ENCODE results near the gene ERVMER34-1. TPM values are rescaled to one million over a fixed set of nuclear protein-coding genes. Genes with fewer than 3 reads are reported as not detected.

Gene ERVMER34-1
- total and polyA plus RNA-seq, 2 donors (not counting 3 experiments of a cell fraction or from before 2014, with no cell fraction given) = 0.03 TPM; not detected in 1

- Histone ChIP-seq H3K79me2 (ENCODE audit: control insufficient read depth, insufficient read depth, low read length) (no peaks in the 10 kb centered on the region), H3K27ac (ENCODE audit: insufficient read depth, low read depth, low read length) (no peak overlapping the region), H3K4me1 (ENCODE audit: control insufficient read depth, extremely low read depth, insufficient read depth, low read length) (no peaks in the 10 kb centered on the region), H3K27me3 (ENCODE audit: control insufficient read depth in 2 of 2, insufficient read depth in 2 of 2, low read length in 2 of 2) (no peaks in the 10 kb centered on the region), H3K9me3 (replicated peaks; ENCODE audit: control insufficient read depth, insufficient read depth, low read length) (no peaks in the 10 kb centered on the region), H4K20me1 (replicated peaks; ENCODE audit: control insufficient read depth, extremely low read depth, insufficient read depth, low read length) (no peaks in the 10 kb centered on the region), H2AFZ (ENCODE audit: low read depth, low read length) (no peak overlapping the region), H3K4me3 (replicated peaks in 1 of 3; ENCODE audit: insufficient read depth in 1 of 3, low read depth in 1 of 3, low read length in 3 of 3) (no peak overlapping the region), H3K9ac (replicated peaks; ENCODE audit: extremely low read depth, insufficient read depth, low read length) (no peak overlapping the region), H3K4me2 (ENCODE audit: insufficient read depth, low read length) (no peak overlapping the region), H3K9me1 (replicated peaks; ENCODE audit: control insufficient read depth, extremely low read depth, insufficient read depth, low read length) (no peaks in the 10 kb centered on the region), H3K36me3 (ENCODE audit: control insufficient read depth in 2 of 2, extremely low read depth in 1 of 2, insufficient read depth in 2 of 2, low read length in 2 of 2) (no peaks in the 10 kb centered on the region)
- ChIA-PET CTCF (interaction anchor here (0.9 to 1.5 kb wide), 2 partner anchors 120 to 191 kb away, joined by 3 read pairs; no protein-coding TSS in a partner anchor), POLR2A (no interaction called here)
- FAIRE-seq (no peak), DNase-seq (ENCODE audit: low read depth, low spot score) (no peak)
- intact Hi-C loops (cut with micrococcal nuclease) = no loop called here
- TF ChIP-seq FOS (IDR thresholded peaks at IDR 0.05; ENCODE audit: borderline replicate concordance, insufficient read depth, low read length) = no peak
- BruUV-seq (replicated peaks) = no TSS peak
- dilution Hi-C loops (cut with MboI; ENCODE audit: extremely low pct_ligation_motif_present, low sequenced_read_pairs) = no loop called here
These were observed 40.7 kb upstream of the ERVMER34-1 start for GRCh38 chr4:52791936-52792335.

- FAIRE-seq = no peak
- H3K4me2 ChIP-seq (ENCODE audit: insufficient read depth, low read length) = no peak overlapping the region
- no TSS peak for BruUV-seq (replicated peaks)
- no peak overlapping the region for H3K4me3 ChIP-seq (replicated peaks in 1 of 3; ENCODE audit: insufficient read depth in 1 of 3, low read depth in 1 of 3, low read length in 3 of 3)
- H3K9me1 ChIP-seq (replicated peaks; ENCODE audit: control insufficient read depth, extremely low read depth, insufficient read depth, low read length) = no peaks in the 10 kb centered on the region
- intact Hi-C loops (cut with micrococcal nuclease) = no loop called here
- no peak overlapping the region for H2AFZ ChIP-seq (ENCODE audit: low read depth, low read length)
- CTCF ChIA-PET = no interaction called here
- H3K4me1 ChIP-seq (ENCODE audit: control insufficient read depth, extremely low read depth, insufficient read depth, low read length) = no peaks in the 10 kb centered on the region
- no peak overlapping the region for H3K27ac ChIP-seq (ENCODE audit: insufficient read depth, low read depth, low read length)
- POLR2A ChIA-PET = no interaction called here
- no peaks in the 10 kb centered on the region for H3K36me3 ChIP-seq (ENCODE audit: control insufficient read depth in 2 of 2, extremely low read depth in 1 of 2, insufficient read depth in 2 of 2, low read length in 2 of 2)
- no peaks in the 10 kb centered on the region for H4K20me1 ChIP-seq (replicated peaks; ENCODE audit: control insufficient read depth, extremely low read depth, insufficient read depth, low read length)
- no peak overlapping the region for H3K9ac ChIP-seq (replicated peaks; ENCODE audit: extremely low read depth, insufficient read depth, low read length)
- TF ChIP-seq MYC (IDR thresholded peaks at IDR 0.05; ENCODE audit: low read depth, low read length) = no peak
- no peak for TF ChIP-seq POLR2A (IDR thresholded peaks at IDR 0.05; ENCODE audit: low read depth, low read length)
- H3K9me3 ChIP-seq (replicated peaks; ENCODE audit: control insufficient read depth, insufficient read depth, low read length) = no peaks in the 10 kb centered on the region
- dilution Hi-C loops (cut with MboI; ENCODE audit: extremely low pct_ligation_motif_present, low sequenced_read_pairs) = no loop called here
- H3K27me3 ChIP-seq (ENCODE audit: control insufficient read depth in 2 of 2, insufficient read depth in 2 of 2, low read length in 2 of 2) = no peaks in the 10 kb centered on the region
- no peaks in the 10 kb centered on the region for H3K79me2 ChIP-seq (ENCODE audit: control insufficient read depth, insufficient read depth, low read length)
- DNase-seq (ENCODE audit: low read depth, low spot score) = no peak
These were observed 38.5 kb upstream of the ERVMER34-1 start for GRCh38 chr4:52789774-52790173.

Data from endothelial cell of umbilical vein (primary cell).